HG03103 (cell line): ENCODE results near the gene KLF15.

Experiments used
- ATAC-seq: cut with Tn5 transposase; IDR thresholded peaks from one replicate; pipeline ENCODE4 v1.9.1; 2021; ENCODE audit warnings: low read depth; ENCODE audit not compliant: unreplicated experiment

KLF15 gene

GRCh38 chr3:126364130-126364695 lies 7.0 kb upstream of the KLF15 start:
- no peak for ATAC-seq

- ATAC-seq: no peak
Measured at GRCh38 chr3:126361211-126361610, 4.0 kb upstream of the KLF15 start.

GRCh38 chr3:126360714-126361060 lies 3.5 kb upstream of the KLF15 start:
- no peak for ATAC-seq

- no peak for ATAC-seq
Measured at GRCh38 chr3:126360046-126360713, 3.0 kb upstream of the KLF15 start.

GRCh38 chr3:126358816-126359181 lies 1.6 kb upstream of the KLF15 start:
- ATAC-seq: no peak

GRCh38 chr3:126358038-126358815 lies 1.0 kb upstream of the KLF15 start:
- ATAC-seq: no peak

DNA sequence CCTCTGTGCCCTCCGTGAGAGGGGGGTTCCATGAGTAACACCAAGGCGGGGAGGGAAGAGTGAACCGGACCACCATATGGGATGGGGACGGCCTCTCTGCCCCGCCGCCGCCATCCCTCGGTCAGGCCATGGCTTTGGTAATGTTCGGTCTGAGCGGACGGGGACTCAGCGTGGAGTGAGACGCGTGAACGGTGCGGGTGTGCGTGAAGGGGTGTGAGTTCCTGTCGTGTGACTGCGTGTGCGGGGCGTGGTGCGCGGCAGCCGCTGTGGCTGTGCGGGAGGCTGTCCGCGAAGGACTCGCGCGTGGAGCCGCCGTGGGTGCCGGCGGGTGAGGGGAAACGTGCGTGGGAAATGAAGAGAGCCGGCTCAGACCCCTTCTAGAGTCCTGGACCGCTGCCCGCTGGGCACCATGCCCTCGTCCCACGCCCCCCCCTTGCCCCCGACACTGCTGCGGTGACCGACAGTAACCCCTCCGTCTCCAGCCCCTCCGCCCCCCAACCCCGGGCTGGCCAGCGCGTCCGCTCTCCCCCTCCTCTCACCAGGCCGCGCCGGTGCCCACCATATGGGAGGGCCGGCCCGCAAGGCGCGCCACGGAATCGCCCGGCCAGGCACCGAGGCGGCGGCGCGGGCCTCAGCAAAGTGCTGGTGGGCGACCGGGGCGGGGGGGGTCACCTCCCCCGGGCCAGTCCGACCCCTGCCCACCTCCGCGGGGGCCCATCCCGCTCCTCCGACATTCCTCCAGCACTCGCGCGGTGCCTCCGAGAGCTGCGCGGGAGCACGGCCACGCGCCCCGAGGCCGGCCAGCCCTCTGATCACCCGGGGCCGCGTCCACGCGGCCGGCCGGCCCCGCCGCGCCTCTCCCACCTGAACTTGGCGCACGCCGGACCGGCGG lies 589 bp downstream of the KLF15 start:
- no peak for ATAC-seq

- ATAC-seq: no peak
Measured at GRCh38 chr3:126355777-126356372, 1.3 kb downstream of the KLF15 start.

- ATAC-seq: no peak
Measured at GRCh38 chr3:126355251-126355650, 2.0 kb downstream of the KLF15 start.

DNA sequence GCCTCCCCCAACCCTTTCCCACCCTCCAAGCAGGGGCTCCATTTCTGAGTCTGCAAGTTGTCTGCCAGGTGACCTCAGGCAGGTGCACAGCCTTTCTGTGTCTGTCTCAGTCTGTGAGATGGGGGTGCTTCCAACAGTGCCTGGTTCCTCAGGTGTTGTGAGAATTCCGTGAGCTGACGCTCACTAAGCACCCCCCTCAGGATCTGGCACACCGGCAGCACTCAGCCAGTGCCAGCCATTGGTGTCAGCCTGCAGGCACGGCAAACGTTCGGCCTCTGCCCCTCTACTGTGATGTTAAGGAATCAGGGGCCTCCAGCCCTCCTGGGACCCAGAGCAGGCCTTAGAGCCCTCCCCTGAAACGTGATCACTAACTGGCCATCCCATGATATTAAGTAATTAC lies 2.4 kb downstream of the KLF15 start:
- no peak for ATAC-seq

- no peak for ATAC-seq
Measured at GRCh38 chr3:126353694-126354321, 3.4 kb downstream of the KLF15 start.

DNA sequence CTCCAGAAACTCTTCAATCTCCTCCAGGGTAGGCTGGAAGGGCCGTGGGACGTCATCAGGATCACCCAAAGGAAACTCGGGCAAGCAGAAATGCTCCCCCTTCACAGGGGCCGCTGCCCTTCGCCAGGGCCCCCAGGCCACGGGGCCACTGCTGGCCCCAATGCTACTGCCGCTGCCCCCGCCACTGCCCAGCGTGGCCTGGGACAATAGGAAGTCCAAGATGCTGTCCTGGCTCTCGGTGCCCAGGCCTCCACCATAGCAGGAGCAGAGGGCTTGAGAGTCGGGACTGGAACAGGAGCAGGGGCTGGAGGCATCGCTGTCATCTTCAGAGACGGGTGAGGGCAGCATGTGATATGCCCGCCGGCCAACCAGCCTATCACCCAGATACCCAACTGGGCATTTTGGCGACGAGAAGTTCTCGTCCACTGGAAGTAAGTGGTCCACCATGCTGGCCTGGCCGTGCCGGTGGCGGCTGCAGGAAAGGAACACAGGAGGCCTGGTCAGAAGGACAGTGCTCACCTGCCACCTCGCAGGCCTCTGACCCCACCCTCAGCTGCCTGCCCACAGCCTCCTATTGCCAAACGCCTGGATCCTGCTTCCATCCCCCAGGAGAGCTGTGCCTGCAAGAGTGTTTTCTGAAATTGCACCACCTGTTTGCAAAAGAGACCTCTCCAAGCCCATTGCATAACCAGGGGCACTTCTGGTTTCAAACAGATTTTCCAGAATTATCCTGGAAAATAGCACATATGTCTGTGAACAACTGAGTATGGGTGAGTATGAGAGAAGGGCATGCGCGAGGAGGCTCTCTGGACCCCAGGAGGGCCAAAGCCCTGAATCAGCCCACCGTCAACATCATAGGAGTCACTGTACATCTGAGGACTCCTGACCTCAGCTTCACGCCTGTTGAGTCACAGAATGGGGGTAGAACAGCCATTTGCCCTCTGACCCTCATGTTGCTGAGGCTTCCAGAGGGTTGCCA lies 4.4 kb downstream of the KLF15 start:
- ATAC-seq: no peak

DNA sequence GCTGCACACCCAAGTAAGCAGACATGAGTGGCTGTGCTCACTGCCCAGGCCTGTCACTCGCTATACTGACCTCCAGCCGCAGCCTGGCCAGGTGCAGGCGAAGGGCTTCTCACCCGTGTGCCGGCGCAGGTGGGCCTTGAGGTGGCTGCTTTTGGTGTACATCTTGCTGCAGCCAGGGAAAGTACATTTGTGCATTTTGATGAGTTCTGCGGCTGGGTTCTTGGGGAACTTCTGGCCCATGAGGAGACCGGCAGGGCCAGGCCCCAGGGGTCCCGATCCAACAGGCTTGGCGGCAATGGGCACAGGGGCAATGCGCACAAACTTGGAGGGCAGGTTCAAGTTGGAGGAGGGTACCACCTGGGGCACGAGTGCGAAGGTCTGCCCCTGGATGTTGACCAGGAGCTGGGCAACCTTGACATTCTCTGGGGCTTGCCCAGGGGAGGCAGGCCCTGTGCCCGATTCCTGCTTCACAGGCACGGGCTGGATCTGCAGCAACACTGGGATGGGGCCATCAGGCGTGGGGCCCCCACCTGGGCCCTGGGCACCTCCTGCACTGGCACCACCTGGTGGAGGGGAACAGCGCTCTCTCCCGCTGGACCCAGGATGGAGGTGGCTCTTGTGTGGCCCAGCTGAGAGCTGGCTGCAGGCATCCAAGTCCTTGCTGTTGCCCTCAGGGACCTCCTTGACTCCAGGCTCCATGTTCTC lies 5.3 kb downstream of the KLF15 start:
- no peak for ATAC-seq

DNA sequence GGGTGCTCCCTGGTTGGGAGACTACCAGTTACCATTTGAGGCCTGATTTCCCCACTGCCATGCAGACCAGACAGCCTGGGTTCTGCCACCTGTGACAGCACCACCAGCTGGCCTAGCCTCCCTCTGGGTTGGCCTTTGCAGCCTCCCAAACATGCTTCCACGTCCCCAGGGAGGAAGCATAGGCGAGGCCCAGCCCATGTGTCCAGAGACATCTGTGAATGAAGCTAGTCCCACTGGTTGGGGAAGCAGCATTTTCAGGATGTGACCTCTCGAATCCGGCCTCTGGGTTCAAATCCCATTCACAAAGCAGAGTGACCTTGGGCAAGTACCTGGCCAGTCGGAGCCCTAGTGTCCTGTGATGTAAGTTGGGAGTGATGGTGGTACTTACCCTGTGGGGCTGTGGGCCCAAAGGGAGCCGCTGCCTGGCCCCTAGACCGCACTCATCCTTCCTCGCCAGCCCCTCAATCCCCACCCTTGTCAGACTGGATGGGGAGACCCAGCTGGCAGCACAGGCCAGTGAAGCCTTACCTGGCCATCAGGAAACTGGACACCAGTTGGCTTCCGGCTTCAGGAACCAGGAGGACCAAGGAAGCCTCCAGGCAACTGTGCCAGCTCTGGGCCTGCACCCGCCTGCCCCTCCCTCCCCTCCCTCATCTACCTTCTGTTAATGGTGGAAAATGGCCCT lies 6.0 kb downstream of the KLF15 start:
- no peak for ATAC-seq

- ATAC-seq: no peak
Measured at GRCh38 chr3:126350502-126351085, 6.6 kb downstream of the KLF15 start.

DNA sequence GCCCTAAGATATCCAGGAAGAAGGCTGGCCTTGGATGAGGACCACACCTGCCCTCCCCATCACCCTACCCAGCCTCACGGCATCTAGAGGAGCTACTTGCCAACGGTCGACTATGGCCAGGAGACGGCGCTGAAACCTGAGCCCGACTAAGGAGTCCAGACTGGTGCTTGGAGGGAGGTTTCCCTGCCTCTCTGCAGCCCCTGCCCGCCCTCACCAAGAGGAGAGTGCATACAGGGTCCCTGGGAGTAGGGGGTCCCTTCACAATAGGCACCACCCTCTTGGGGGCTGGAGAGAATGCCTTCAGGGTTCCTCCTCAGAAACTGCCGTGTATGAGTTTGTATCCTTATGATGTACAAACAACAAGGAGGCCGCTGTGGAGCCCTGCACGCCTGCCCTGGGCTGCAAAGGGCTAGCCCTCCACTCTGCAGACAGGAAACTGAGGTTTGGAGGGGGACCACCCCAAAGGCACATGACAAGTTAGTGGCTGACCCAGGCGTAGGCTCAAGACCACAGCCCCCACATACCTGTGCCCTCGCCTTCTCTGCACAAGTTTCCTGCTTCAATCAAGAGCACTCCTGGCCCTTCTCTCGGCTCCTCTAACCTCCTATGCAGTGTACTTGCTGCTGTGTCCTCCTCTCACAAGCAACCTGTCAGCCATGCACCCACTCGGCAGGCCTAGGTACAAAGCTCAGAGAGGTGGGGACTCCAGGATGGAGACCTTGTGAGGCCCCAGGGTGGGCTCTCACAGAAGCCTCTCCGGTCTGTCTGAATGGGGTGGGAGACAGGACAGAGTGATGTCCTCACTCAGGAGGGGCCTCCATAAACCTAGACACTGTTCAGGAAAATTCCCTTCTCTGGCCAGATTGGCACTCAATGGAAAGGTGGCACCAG lies 7.4 kb downstream of the KLF15 start:
- no peak for ATAC-seq

DNA sequence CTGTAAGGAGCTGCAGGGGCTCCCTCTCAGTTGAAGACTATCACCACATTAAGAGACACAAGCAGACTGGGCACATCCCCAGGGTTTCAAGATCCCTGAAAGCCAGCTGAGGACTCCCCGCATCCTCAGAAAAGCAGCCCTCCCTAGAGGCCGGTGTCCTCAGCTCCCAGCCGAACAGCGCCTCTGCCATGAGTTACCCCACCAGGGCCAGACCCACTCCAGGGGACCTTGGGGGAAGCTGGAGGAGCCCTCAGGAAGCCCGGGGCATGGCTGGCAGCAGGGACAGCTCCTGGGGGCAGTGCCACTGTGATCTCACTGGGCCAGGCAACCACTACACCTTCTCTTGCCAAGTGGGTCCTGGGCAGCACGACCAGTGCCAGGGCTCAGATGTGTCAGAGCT lies 8.1 kb downstream of the KLF15 start:
- no peak for ATAC-seq
